ENCODE results near the gene COL11A1. TPM values are rescaled to one million over a fixed set of nuclear protein-coding genes. Genes with fewer than 3 reads are reported as not detected.
"Not testable (repeated sequence)": the region's sequence is repeated elsewhere in the genome, so short reads cannot be mapped to it uniquely, and the experiment has no call there.

The COL11A1 gene
- polyA plus RNA-seq, 1 of the 3 experiments (the other 2 are of a cell fraction): 0.13 TPM

- no peaks in the 10 kb centered on the region for H3K79me2 ChIP-seq (ENCODE audit: insufficient read depth)
- H3F3A ChIP-seq (replicated peaks; ENCODE audit: insufficient read depth): no peaks in the 10 kb centered on the region
- H3K9ac ChIP-seq: no peak overlapping the region
- POLR2A ChIA-PET: no interaction called here
- no peak for DNase-seq
- WGBS (ENCODE audit: low lambda C conversion rate): 81% methylated on average over 2 of the region's 2 CpGs
- no peaks in the 10 kb centered on the region for H4K20me1 ChIP-seq (ENCODE audit: insufficient read depth)
- no peaks in the 10 kb centered on the region for H3K27me3 ChIP-seq (ENCODE audit: insufficient read depth)
- H3K9me3 ChIP-seq: no peaks in the 10 kb centered on the region
- no peaks in the 10 kb centered on the region; a peak in 1 of 4 replicates for H3K4me1 ChIP-seq (ENCODE audit: control insufficient read depth in 1 of 2, insufficient read depth in 2 of 2, low read depth in 1 of 2, low read length in 1 of 2)
- no peaks in the 10 kb centered on the region for H3K9me2 ChIP-seq
- no peak overlapping the region for H3K27ac ChIP-seq (ENCODE audit: low read depth in 2 of 2, low read length in 1 of 2)
- no peak overlapping the region for H3K4me2 ChIP-seq
- no peak overlapping the region for H3K4me3 ChIP-seq (ENCODE audit: low read depth in 2 of 2, low read length in 1 of 2)
- CTCF ChIA-PET: no interaction called here
- no peak overlapping the region for H2AFZ ChIP-seq (ENCODE audit: low read depth)
- TF ChIP-seq PBX3 (IDR thresholded peaks at IDR 0.05) (no peak), IRF3 (IDR thresholded peaks at IDR 0.05; ENCODE audit: low read depth, low read length) (no peak), SIN3A (IDR thresholded peaks at IDR 0.05; ENCODE audit: borderline replicate concordance, low read depth, low read length) (no peak), MAX (IDR thresholded peaks at IDR 0.05; ENCODE audit: low read depth) (no peak), GABPA (IDR thresholded peaks at IDR 0.05; ENCODE audit: low read depth) (no peak), TCF12 (IDR thresholded peaks at IDR 0.05) (no peak), EP300 (IDR thresholded peaks at IDR 0.05; ENCODE audit: borderline replicate concordance in 1 of 2, low read depth in 1 of 2, low read length in 1 of 2) (no peak), USF1 (IDR thresholded peaks at IDR 0.05; ENCODE audit: borderline replicate concordance, low read depth) (no peak), YY1 (IDR thresholded peaks at IDR 0.05; ENCODE audit: low read depth) (no peak), RXRA (IDR thresholded peaks at IDR 0.05; ENCODE audit: borderline replicate concordance, low read depth) (no peak), POLR2AphosphoS5 (IDR thresholded peaks at IDR 0.05; ENCODE audit: low read depth, low read length) (no peak), TEAD4 (IDR thresholded peaks at IDR 0.05; ENCODE audit: borderline replicate concordance, insufficient read depth) (no peak), SMC3 (IDR thresholded peaks at IDR 0.05; ENCODE audit: low read depth, low read length) (no peak), EZH2phosphoT487 (IDR thresholded peaks at IDR 0.05; ENCODE audit: borderline replicate concordance, low read depth) (no peak), GATA2 (CRISPR knock-in tag; IDR thresholded peaks at IDR 0.05) (no peak), JUND (IDR thresholded peaks at IDR 0.05) (no peak), RCOR1 (IDR thresholded peaks at IDR 0.05; ENCODE audit: low read length) (no peak), RFX5 (IDR thresholded peaks at IDR 0.05; ENCODE audit: low read length) (no peak), REST (IDR thresholded peaks at IDR 0.05; ENCODE audit: low read depth, low read length) (no peak)
- no peaks in the 10 kb centered on the region for H3K36me3 ChIP-seq (replicated peaks in 1 of 2; ENCODE audit: control insufficient read depth in 1 of 2, insufficient read depth in 2 of 2, low read length in 1 of 2)
Observed at GRCh38 chr1:102833151-102833550, 275.2 kb downstream of the COL11A1 start.

GRCh38 chr1:102826706-102827105 lies 281.6 kb downstream of the COL11A1 start:
- H3F3A ChIP-seq (replicated peaks; ENCODE audit: insufficient read depth); H3K9ac ChIP-seq; H3K4me3 ChIP-seq (ENCODE audit: low read depth in 2 of 2, low read length in 1 of 2); POLR2A ChIA-PET; H2AFZ ChIP-seq (ENCODE audit: low read depth); H3K27ac ChIP-seq (ENCODE audit: low read depth in 2 of 2, low read length in 1 of 2); H3K9me2 ChIP-seq; H3K4me2 ChIP-seq; H4K20me1 ChIP-seq (ENCODE audit: insufficient read depth); CTCF ChIA-PET; H3K36me3 ChIP-seq (replicated peaks in 1 of 2; ENCODE audit: control insufficient read depth in 1 of 2, insufficient read depth in 2 of 2, low read length in 1 of 2); H3K27me3 ChIP-seq (ENCODE audit: insufficient read depth); H3K9me3 ChIP-seq; H3K79me2 ChIP-seq (ENCODE audit: insufficient read depth); H3K4me1 ChIP-seq (ENCODE audit: control insufficient read depth in 1 of 2, insufficient read depth in 2 of 2, low read depth in 1 of 2, low read length in 1 of 2); DNase-seq: not testable (repeated sequence)
- 76% methylated on average over 9 of the region's 9 CpGs for WGBS (ENCODE audit: low lambda C conversion rate)
